DOHH2 (cell line): ENCODE data around the gene TMC3.

ENCODE experiments used
- H3F3A ChIP-seq: fragments of 200-600 bp; sonication (generic), shearing (Covaris generic); 2 replicates; pipeline ENCODE4 v1.6.0; 2016; ENCODE audit warnings: antibody characterized with exemption, mild to moderate bottlenecking; ENCODE audit not compliant: control insufficient read depth, insufficient read depth
- H3K27ac ChIP-seq: fragments of 200-600 bp; sonication (generic); 2 replicates; pipeline ENCODE4 v1.5.1; 2014; ENCODE audit warnings: low read depth, mild to moderate bottlenecking, low read length, moderate library complexity
- H3K27me3 ChIP-seq: fragments of 200-600 bp; sonication (generic); 2 replicates; pipeline ENCODE4 v1.6.1; 2014; ENCODE audit warnings: mild to moderate bottlenecking, low read length, mixed read lengths; ENCODE audit not compliant: control insufficient read depth
- H3K36me3 ChIP-seq: fragments of 200-600 bp; sonication (generic); 2 replicates; pipeline ENCODE4 v1.6.1; 2014; ENCODE audit warnings: mild to moderate bottlenecking, low read length, moderate library complexity, mixed read lengths; ENCODE audit not compliant: control insufficient read depth
- H3K4me1 ChIP-seq: fragments of 200-600 bp; sonication (generic); 2 replicates; pipeline ENCODE4 v1.6.1; 2014; ENCODE audit warnings: mild to moderate bottlenecking, low read length, mixed read lengths; ENCODE audit not compliant: control insufficient read depth
- H3K4me2 ChIP-seq: fragments of 200-600 bp; sonication (generic); 2 replicates; pipeline ENCODE4 v1.6.0; 2014; ENCODE audit warnings: mild to moderate bottlenecking, low read length, moderate library complexity
- H3K4me3 ChIP-seq: fragments of 200-600 bp; sonication (generic); 2 replicates; pipeline ENCODE4 v1.5.1; 2014; ENCODE audit warnings: mild to moderate bottlenecking, low read length, mixed read lengths
- H3K79me2 ChIP-seq: fragments of 200-600 bp; sonication (generic); 2 replicates; pipeline ENCODE4 v1.6.1; 2014; ENCODE audit warnings: mild to moderate bottlenecking, low read length, mixed read lengths; ENCODE audit not compliant: control insufficient read depth
- H3K9me2 ChIP-seq: fragments of 200-600 bp; sonication (generic); replicated peaks from 2 replicates; pipeline ENCODE4 v1.6.1; 2014; ENCODE audit warnings: mild to moderate bottlenecking, low read length, mixed read lengths; ENCODE audit not compliant: control insufficient read depth
- H3K9me3 ChIP-seq: fragments of 200-600 bp; sonication (generic); 2 replicates; pipeline ENCODE4 v1.6.1; 2014; ENCODE audit warnings: antibody characterized with exemption, low read length, mixed read lengths; ENCODE audit not compliant: control insufficient read depth, insufficient read depth
- H4K20me1 ChIP-seq: fragments of 200-600 bp; sonication (generic); 2 replicates; pipeline ENCODE4 v1.6.0; 2014; ENCODE audit warnings: low read depth, mild to moderate bottlenecking, antibody characterized with exemption, low read length, moderate library complexity; ENCODE audit not compliant: control insufficient read depth, insufficient read depth
- EZH2phosphoT487 ChIP-seq: fragments of 200-600 bp; sonication (generic); IDR thresholded peaks from 2 replicates; pipeline ENCODE4 v1.6.1; 2017; ENCODE audit warnings: borderline replicate concordance, mild to moderate bottlenecking, antibody characterized with exemption, low read length, moderate library complexity, mixed read lengths
- TF ChIP-seq, protein P1 (sequence below): fragments of 200-600 bp; sonication (generic); IDR thresholded peaks from one replicate; pipeline ENCODE4 v1.5.1; 2014; ENCODE audit warnings: antibody characterized with exemption, mild to moderate bottlenecking, low read depth, low read length; ENCODE audit not compliant: poor library complexity, severe bottlenecking

The TMC3 gene

GRCh38 chr15:81312790-81313543 is 61.0 kb downstream of the TMC3 start:
- no peaks in the 10 kb centered on the region for H4K20me1 ChIP-seq
- H3K4me3 ChIP-seq, result no peak overlapping the region
- H3K4me2 ChIP-seq, result no peak overlapping the region
- no peaks in the 10 kb centered on the region for H3K27me3 ChIP-seq
- H3K27ac ChIP-seq, result no peak overlapping the region
- no peaks in the 10 kb centered on the region for H3K79me2 ChIP-seq
- H3K4me1 ChIP-seq, result peaks cover 48% of the 10 kb centered on the region
- no peaks in the 10 kb centered on the region for H3K9me2 ChIP-seq
- H3F3A ChIP-seq, result peaks cover 7% of the 10 kb centered on the region; the same call in 1 of the 2 replicates
- TF ChIP-seq, protein P1, sequence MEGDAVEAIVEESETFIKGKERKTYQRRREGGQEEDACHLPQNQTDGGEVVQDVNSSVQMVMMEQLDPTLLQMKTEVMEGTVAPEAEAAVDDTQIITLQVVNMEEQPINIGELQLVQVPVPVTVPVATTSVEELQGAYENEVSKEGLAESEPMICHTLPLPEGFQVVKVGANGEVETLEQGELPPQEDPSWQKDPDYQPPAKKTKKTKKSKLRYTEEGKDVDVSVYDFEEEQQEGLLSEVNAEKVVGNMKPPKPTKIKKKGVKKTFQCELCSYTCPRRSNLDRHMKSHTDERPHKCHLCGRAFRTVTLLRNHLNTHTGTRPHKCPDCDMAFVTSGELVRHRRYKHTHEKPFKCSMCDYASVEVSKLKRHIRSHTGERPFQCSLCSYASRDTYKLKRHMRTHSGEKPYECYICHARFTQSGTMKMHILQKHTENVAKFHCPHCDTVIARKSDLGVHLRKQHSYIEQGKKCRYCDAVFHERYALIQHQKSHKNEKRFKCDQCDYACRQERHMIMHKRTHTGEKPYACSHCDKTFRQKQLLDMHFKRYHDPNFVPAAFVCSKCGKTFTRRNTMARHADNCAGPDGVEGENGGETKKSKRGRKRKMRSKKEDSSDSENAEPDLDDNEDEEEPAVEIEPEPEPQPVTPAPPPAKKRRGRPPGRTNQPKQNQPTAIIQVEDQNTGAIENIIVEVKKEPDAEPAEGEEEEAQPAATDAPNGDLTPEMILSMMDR, result no peak
- TF ChIP-seq EZH2phosphoT487, result no peak
- peaks cover 51% of the 10 kb centered on the region for H3K36me3 ChIP-seq
- no peaks in the 10 kb centered on the region for H3K9me3 ChIP-seq

- H3K79me2 ChIP-seq, result no peaks in the 10 kb centered on the region
- no peaks in the 10 kb centered on the region for H3K9me2 ChIP-seq
- no peaks in the 10 kb centered on the region for H3K27me3 ChIP-seq
- H3K4me1 ChIP-seq, result peaks cover 37% of the 10 kb centered on the region
- H3K4me3 ChIP-seq, result peak overlapping the region; percentile 19
- H3K4me2 ChIP-seq, result peak overlapping the region; percentile 53
- H4K20me1 ChIP-seq, result no peaks in the 10 kb centered on the region
- H3K9me3 ChIP-seq, result no peaks in the 10 kb centered on the region
- H3F3A ChIP-seq, result peaks cover 7% of the 10 kb centered on the region; the same call in 1 of the 2 replicates
- no peak for TF ChIP-seq EZH2phosphoT487
- TF ChIP-seq, protein P1, result no peak
- peak overlapping the region; percentile 66 for H3K27ac ChIP-seq
- peaks cover 56% of the 10 kb centered on the region for H3K36me3 ChIP-seq
These were observed 62.1 kb downstream of the TMC3 start for GRCh38 chr15:81311752-81312464.

- TF ChIP-seq, protein P1, result no peak
- Histone ChIP-seq H4K20me1 (no peaks in the 10 kb centered on the region), H3K27ac (no peak overlapping the region), H3F3A (peaks cover 7% of the 10 kb centered on the region; the same call in 1 of the 2 replicates), H3K79me2 (no peaks in the 10 kb centered on the region), H3K36me3 (peaks cover 71% of the 10 kb centered on the region), H3K4me2 (no peak overlapping the region), H3K9me3 (no peaks in the 10 kb centered on the region), H3K4me1 (peaks cover 25% of the 10 kb centered on the region), H3K27me3 (no peaks in the 10 kb centered on the region), H3K9me2 (no peaks in the 10 kb centered on the region), H3K4me3 (no peak overlapping the region)
These were observed 63.5 kb downstream of the TMC3 start for GRCh38 chr15:81310480-81310879.
